T follicular helper cell (primary cell): ENCODE data around the gene IRF8.
"Not testable (repeated sequence)": the region's sequence is repeated elsewhere in the genome, so short reads cannot be mapped to it uniquely, and the experiment has no call there.

Experiments
- DNase-seq: peaks from one replicate; pipeline ENCODE4 v3.0.0-alpha.2; 2020; ENCODE audit warnings: low read depth

Gene IRF8

GRCh38 chr16:85867189-85867588, 31.8 kb upstream of the IRF8 start:
- DNase-seq: no peak

- DNase-seq: no peak
Measured at GRCh38 chr16:85868495-85868894, 30.5 kb upstream of the IRF8 start.

GRCh38 chr16:85869206-85869605, 29.8 kb upstream of the IRF8 start:
- no peak for DNase-seq

- no peak for DNase-seq
Measured at GRCh38 chr16:85869785-85870558, 29.0 kb upstream of the IRF8 start.

GRCh38 chr16:85871756-85872155, 27.2 kb upstream of the IRF8 start:
- DNase-seq: no peak

- DNase-seq: no peak
Measured at GRCh38 chr16:85872734-85873133, 26.2 kb upstream of the IRF8 start.

- no peak for DNase-seq
Measured at GRCh38 chr16:85873153-85873552, 25.8 kb upstream of the IRF8 start.

GRCh38 chr16:85874031-85874430, 24.9 kb upstream of the IRF8 start:
- not testable (repeated sequence) for DNase-seq

- no peak for DNase-seq
Measured at GRCh38 chr16:85878407-85878806, 20.6 kb upstream of the IRF8 start.

- no peak for DNase-seq
Measured at GRCh38 chr16:85878875-85879274, 20.1 kb upstream of the IRF8 start.

GRCh38 chr16:85879549-85879948, 19.4 kb upstream of the IRF8 start:
- no peak for DNase-seq

GRCh38 chr16:85879975-85880831, 18.8 kb upstream of the IRF8 start:
- DNase-seq: no peak

- DNase-seq: no peak
Measured at GRCh38 chr16:85880861-85881260, 18.1 kb upstream of the IRF8 start.

GRCh38 chr16:85881436-85881835, 17.5 kb upstream of the IRF8 start:
- DNase-seq: no peak

GRCh38 chr16:85882181-85882810, 16.7 kb upstream of the IRF8 start:
- no peak for DNase-seq

- DNase-seq: no peak
Measured at GRCh38 chr16:85883813-85884212, 15.1 kb upstream of the IRF8 start.

GRCh38 chr16:85884808-85885463, 14.0 kb upstream of the IRF8 start:
- no peak for DNase-seq

GRCh38 chr16:85885537-85885936, 13.4 kb upstream of the IRF8 start:
- no peak for DNase-seq

GRCh38 chr16:85888405-85889331, 10.3 kb upstream of the IRF8 start:
- DNase-seq: no peak

- DNase-seq: no peak
Measured at GRCh38 chr16:85891033-85891775, 7.8 kb upstream of the IRF8 start.
